Measurements from ENCODE around the gene SPIN1.

DNA sequence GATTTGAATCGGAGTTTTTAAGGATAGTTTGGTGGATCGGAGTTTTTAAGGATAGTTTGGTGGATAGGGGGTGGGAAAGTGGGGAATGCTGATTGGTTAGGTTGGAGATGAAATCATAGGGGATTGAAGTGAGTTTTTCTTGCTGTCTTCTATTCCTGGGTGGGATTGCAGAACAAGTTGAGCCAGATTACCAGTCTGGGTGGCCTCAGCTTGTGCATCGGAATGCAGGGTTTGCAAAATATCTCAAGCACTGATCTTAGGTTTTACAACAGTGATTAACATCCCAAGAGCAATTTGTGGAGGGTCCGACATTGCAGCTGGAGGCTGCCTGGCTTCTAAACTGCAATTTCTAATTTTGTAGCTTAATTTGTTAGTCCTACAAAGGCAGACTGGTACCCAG lies 123.7 kb downstream of the SPIN1 start:
- no peak for TF ChIP-seq CTCF (IDR thresholded peaks at IDR 0.05)
- TF ChIP-seq POLR2A (IDR thresholded peaks at IDR 0.05): no peak
